WTC11 (cell line): ENCODE data around the gene WDR38. TPM values are rescaled to one million over a fixed set of nuclear protein-coding genes. Genes with fewer than 3 reads are reported as not detected.

ENCODE experiments used
- ATAC-seq: fragments of 200-7000 bp; cut with Tn5 transposase; 2 replicates; pipeline ENCODE4 v1.10.0; 2021; ENCODE audit warnings: mild to moderate bottlenecking, moderate library complexity
- CTCF ChIA-PET: fragments of 300-600 bp; sonication (Branson Sonifier 250); formaldehyde crosslinking; loops from one replicate; lab custom pipeline; 2021; ENCODE audit warnings: antibody characterized with exemption; lab: Charles Lee
- POLR2A ChIA-PET: fragments of 350-600 bp; sonication (Branson Sonifier 250); formaldehyde crosslinking; loops from one replicate; lab custom pipeline; 2021; ENCODE audit warnings: antibody characterized with exemption; lab: Charles Lee
- DNase-seq: peaks from one replicate; pipeline ENCODE4 v3.0.0; 2021; ENCODE audit warnings: low spot score
- H3K27ac Mint-ChIP-seq: 2 replicates; pipeline ENCODE4 v1.8.0; 2021; ENCODE audit warnings: mixed read lengths
- H3K27me3 Mint-ChIP-seq: 2 replicates; pipeline ENCODE4 v1.8.0; 2021; ENCODE audit warnings: low read depth, mild to moderate bottlenecking, moderate library complexity, mixed read lengths
- H3K36me3 Mint-ChIP-seq: 2 replicates; pipeline ENCODE4 v1.8.0; 2021; ENCODE audit warnings: mixed read lengths
- H3K4me1 Mint-ChIP-seq: 2 replicates; pipeline ENCODE4 v1.8.0; 2022; ENCODE audit warnings: mixed read lengths
- H3K4me3 Mint-ChIP-seq: 2 replicates; pipeline ENCODE4 v1.8.0; 2021; ENCODE audit warnings: mild to moderate bottlenecking, moderate library complexity, mixed read lengths
- H3K9me3 Mint-ChIP-seq: 2 replicates; pipeline ENCODE4 v1.8.0; 2021; ENCODE audit warnings: mixed read lengths
- AFF4 ChIP-seq: sonication (generic); formaldehyde crosslinking; IDR thresholded peaks from 2 replicates; pipeline ENCODE4 v1.8.1; 2023; ENCODE audit warnings: mild to moderate bottlenecking, missing genetic modification reagents, borderline replicate concordance
- AR ChIP-seq: fragments of 250-450 bp; sonication (Bioruptor Pico); IDR thresholded peaks from 2 replicates; pipeline ENCODE4 v1.9.0; 2021; ENCODE audit warnings: mild to moderate bottlenecking
- ATF6 ChIP-seq: sonication (generic); formaldehyde crosslinking; IDR thresholded peaks from 2 replicates; pipeline ENCODE4 v1.8.1; 2023; ENCODE audit warnings: mild to moderate bottlenecking, missing genetic modification reagents
- CDX4 ChIP-seq: fragments of 250-450 bp; sonication (Bioruptor Pico); IDR thresholded peaks from 2 replicates; pipeline ENCODE4 v1.9.0; 2021; ENCODE audit warnings: moderate library complexity, mild to moderate bottlenecking, inconsistent platforms, borderline replicate concordance
- ELF4 ChIP-seq: sonication (generic); formaldehyde crosslinking; IDR thresholded peaks from 2 replicates; pipeline ENCODE4 v1.8.1; 2022; ENCODE audit warnings: low read depth, mild to moderate bottlenecking, moderate library complexity, missing genetic modification reagents
- ESRRA ChIP-seq: sonication (generic); formaldehyde crosslinking; IDR thresholded peaks from 2 replicates; pipeline ENCODE4 v1.8.1; 2022; ENCODE audit warnings: mild to moderate bottlenecking, missing genetic modification reagents, borderline replicate concordance
- FOXP1 ChIP-seq: sonication (generic); formaldehyde crosslinking; IDR thresholded peaks from 2 replicates; pipeline ENCODE4 v1.8.0; 2022; ENCODE audit warnings: missing genetic modification reagents, mild to moderate bottlenecking, moderate library complexity, borderline replicate concordance
- FOXP4 ChIP-seq: sonication (generic); formaldehyde crosslinking; IDR thresholded peaks from 2 replicates; pipeline ENCODE4 v1.8.0; 2022; ENCODE audit warnings: mild to moderate bottlenecking, missing genetic modification reagents
- IRF2 ChIP-seq: sonication (generic); formaldehyde crosslinking; IDR thresholded peaks from 2 replicates; pipeline ENCODE4 v1.8.0; 2022; ENCODE audit warnings: low read depth, missing genetic modification reagents, borderline replicate concordance
- MXD4 ChIP-seq: fragments of 250-450 bp; sonication (Bioruptor Pico); IDR thresholded peaks from 2 replicates; pipeline ENCODE4 v1.8.0; 2021; ENCODE audit warnings: mild to moderate bottlenecking, moderate library complexity, borderline replicate concordance
- NR3C1 ChIP-seq: sonication (generic); formaldehyde crosslinking; conservative IDR thresholded peaks from 2 replicates; pipeline ENCODE4 v1.8.1; 2023; ENCODE audit warnings: low read depth, mild to moderate bottlenecking, missing genetic modification reagents
- ZNF281 ChIP-seq: sonication (generic); formaldehyde crosslinking; IDR thresholded peaks from 2 replicates; pipeline ENCODE4 v1.8.0; 2023; ENCODE audit warnings: mild to moderate bottlenecking, missing genetic modification reagents
- ZNF423 ChIP-seq: fragments of 250-450 bp; sonication (Bioruptor Pico); IDR thresholded peaks from 2 replicates; pipeline ENCODE4 v2.1.2; 2022; ENCODE audit warnings: mild to moderate bottlenecking, moderate library complexity
- ZNF425 ChIP-seq: fragments of 250-450 bp; sonication (Bioruptor Pico); conservative IDR thresholded peaks from 2 replicates; pipeline ENCODE4 v1.9.0; 2021; ENCODE audit warnings: mild to moderate bottlenecking
- ZSCAN18 ChIP-seq: fragments of 250-450 bp; sonication (Bioruptor Pico); IDR thresholded peaks from 2 replicates; pipeline ENCODE4 v2.1.2; 2022; ENCODE audit warnings: mild to moderate bottlenecking, moderate library complexity
- total RNA-seq: library from RNA; stranded (reverse); gene quantifications from 3 replicates; pipeline ENCODE4 v1.2.3, GENCODE V29; 2021

The WDR38 gene
- total RNA-seq, 1 experiment from 2014 or later = not detected

- TF ChIP-seq ELF4 (CRISPR knock-in tag) (no peak), CDX4 (no peak)
- TF ChIP-seq, all 79 proteins: peak for 0
Observed at GRCh38 chr9:124899845-124900244, 46.6 kb downstream of the WDR38 start (continued).

GRCh38 chr9:124906966-124907365, 53.7 kb downstream of the WDR38 start:
- no peaks in the 10 kb centered on the region for H3K9me3 Mint-ChIP-seq
- ATAC-seq (no peak), DNase-seq (no peak)
- peaks cover 5% of the 10 kb centered on the region for H3K4me1 Mint-ChIP-seq
- ChIA-PET CTCF (no interaction called here), POLR2A (no interaction called here)
- no peak overlapping the region for H3K4me3 Mint-ChIP-seq
- H3K27me3 Mint-ChIP-seq = no peaks in the 10 kb centered on the region
- no peak overlapping the region for H3K27ac Mint-ChIP-seq
- H3K36me3 Mint-ChIP-seq = peaks cover 5% of the 10 kb centered on the region
- TF ChIP-seq ESRRA = no peak
- no peak for TF ChIP-seq MXD4 (CRISPR knock-in tag)
- no peak for TF ChIP-seq FOXP4 (CRISPR knock-in tag)
- TF ChIP-seq ZNF281 (CRISPR knock-in tag) = no peak
- TF ChIP-seq CDX4 = no peak
- no peak for TF ChIP-seq FOXP1
- no peak for TF ChIP-seq ZNF425 (CRISPR knock-in tag)
- TF ChIP-seq AR (CRISPR knock-in tag) = no peak
- TF ChIP-seq NR3C1 (CRISPR knock-in tag) = no peak
- no peak for TF ChIP-seq AFF4
- TF ChIP-seq ZNF423 (CRISPR knock-in tag) = no peak
- TF ChIP-seq ZSCAN18 (CRISPR knock-in tag) = no peak
- TF ChIP-seq ATF6 = no peak
- no peak for TF ChIP-seq IRF2 (CRISPR knock-in tag)
